Tongue (tissue), 2 donors: ENCODE data around the gene PTPMT1. TPM values are rescaled to one million over a fixed set of nuclear protein-coding genes. Genes with fewer than 3 reads are reported as not detected.
"Not testable (repeated sequence)": the region's sequence is repeated elsewhere in the genome, so short reads cannot be mapped to it uniquely, and the experiment has no call there.

Experiments used
- DNase-seq: peaks from one replicate; pipeline ENCODE4 v3.0.0-alpha.2; 2015
- total RNA-seq: library from RNA; depleted of rRNA; stranded (reverse); fragments of >200 nt; gene quantifications from one replicate; pipeline ENCODE4 v1.2.3, GENCODE V29; 2014

Gene PTPMT1
- total RNA-seq, 1 donor from 2014 or later, result 61.0 TPM

GRCh38 chr11:47550288-47551047, 14.9 kb upstream of the PTPMT1 start:
- DNase-seq, result no peak

- DNase-seq, result peak; percentile 32
Measured at GRCh38 chr11:47551086-47551485, 14.3 kb upstream of the PTPMT1 start.

- DNase-seq, result peak; percentile 43
Measured at GRCh38 chr11:47552056-47552565, 13.3 kb upstream of the PTPMT1 start.

- DNase-seq, result peak; percentile 97
Measured at GRCh38 chr11:47552566-47553405, 12.6 kb upstream of the PTPMT1 start, which contains the start of gene CELF1. TSS of gene CELF1 (minus strand) at chr11:47553132. CDS start at chr11:47499523, 53,609 bp downstream.

- DNase-seq, result no peak
Measured at GRCh38 chr11:47553406-47553743, 12.0 kb upstream of the PTPMT1 start.

GRCh38 chr11:47557004-47557403, 8.4 kb upstream of the PTPMT1 start:
- not testable (repeated sequence) for DNase-seq

- no peak for DNase-seq
Measured at GRCh38 chr11:47558695-47559094, 6.7 kb upstream of the PTPMT1 start.

GRCh38 chr11:47560426-47560825, 5.0 kb upstream of the PTPMT1 start:
- DNase-seq, result no peak

- DNase-seq, result not testable (repeated sequence)
Measured at GRCh38 chr11:47562393-47562792, 3.0 kb upstream of the PTPMT1 start.

GRCh38 chr11:47564366-47564765, 1.0 kb upstream of the PTPMT1 start:
- DNase-seq, result not testable (repeated sequence)

- DNase-seq, result no peak
Measured at GRCh38 chr11:47564933-47565339, 463 bp upstream of the PTPMT1 start.

GRCh38 chr11:47566149-47566698, 825 bp downstream of the PTPMT1 start:
- DNase-seq, result peak; percentile 24

- DNase-seq, result no peak
Measured at GRCh38 chr11:47569646-47570045, 4.2 kb downstream of the PTPMT1 start.

GRCh38 chr11:47570651-47571356, 5.4 kb downstream of the PTPMT1 start:
- no peak for DNase-seq

- no peak for DNase-seq
Measured at GRCh38 chr11:47571357-47571729, 5.9 kb downstream of the PTPMT1 start.

- no peak for DNase-seq
Measured at GRCh38 chr11:47571895-47572294, 6.5 kb downstream of the PTPMT1 start.

- DNase-seq, result no peak
Measured at GRCh38 chr11:47572715-47573255, 7.4 kb downstream of the PTPMT1 start.

- DNase-seq, result no peak
Measured at GRCh38 chr11:47573321-47573720, 7.9 kb downstream of the PTPMT1 start.

GRCh38 chr11:47577460-47578041, 12.2 kb downstream of the PTPMT1 start:
- no peak for DNase-seq

- peak; percentile 96 for DNase-seq
Measured at GRCh38 chr11:47578524-47579494, 13.4 kb downstream of the PTPMT1 start, which contains the start of the genes KBTBD4 and NDUFS3. TSS of gene KBTBD4 (minus strand) at chr11:47578970. CDS start at chr11:47578951, 19 bp downstream. TSS of gene NDUFS3 (plus strand) at chr11:47579074. CDS start at chr11:47579092, 18 bp downstream.
